ENCODE data around the gene ZNF385B. TPM values are rescaled to one million over a fixed set of nuclear protein-coding genes. Genes with fewer than 3 reads are reported as not detected.
"Not testable (repeated sequence)": the region's sequence is repeated elsewhere in the genome, so short reads cannot be mapped to it uniquely, and the experiment has no call there.

The ZNF385B gene
- total RNA-seq, 4 donors from 2014 or later = 1.6 to 7.4 (median 3.9) TPM; not detected in 1

DNA sequence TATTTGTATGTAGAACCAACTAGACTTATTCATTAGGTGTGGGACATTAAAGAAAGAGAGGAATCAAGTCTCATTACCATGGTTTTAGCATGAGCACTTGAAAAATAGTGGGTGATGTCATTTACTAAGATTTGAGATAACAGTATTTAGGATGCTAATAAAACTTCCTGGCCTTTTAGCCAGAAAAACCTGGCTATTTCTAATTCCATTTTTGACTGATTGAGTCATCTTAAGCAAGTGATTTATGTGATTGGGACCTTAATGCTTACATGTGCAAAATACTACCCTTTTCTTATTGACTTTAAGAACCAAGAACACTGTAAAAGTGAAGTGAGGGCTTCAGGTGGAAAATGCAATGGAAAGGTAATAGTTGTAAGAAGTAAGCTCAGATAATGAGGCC is 400.0 kb downstream of the ZNF385B start:
- Histone ChIP-seq H3K4me3 (no peak overlapping the region), H3K9me3 (no peaks in the 10 kb centered on the region), H3K27me3 (no peaks in the 10 kb centered on the region), H3K4me1 (no peaks in the 10 kb centered on the region), H3K27ac (no peak overlapping the region), H3K36me3 (no peaks in the 10 kb centered on the region)
- DNase-seq = no peak
- TF ChIP-seq, protein P1, sequence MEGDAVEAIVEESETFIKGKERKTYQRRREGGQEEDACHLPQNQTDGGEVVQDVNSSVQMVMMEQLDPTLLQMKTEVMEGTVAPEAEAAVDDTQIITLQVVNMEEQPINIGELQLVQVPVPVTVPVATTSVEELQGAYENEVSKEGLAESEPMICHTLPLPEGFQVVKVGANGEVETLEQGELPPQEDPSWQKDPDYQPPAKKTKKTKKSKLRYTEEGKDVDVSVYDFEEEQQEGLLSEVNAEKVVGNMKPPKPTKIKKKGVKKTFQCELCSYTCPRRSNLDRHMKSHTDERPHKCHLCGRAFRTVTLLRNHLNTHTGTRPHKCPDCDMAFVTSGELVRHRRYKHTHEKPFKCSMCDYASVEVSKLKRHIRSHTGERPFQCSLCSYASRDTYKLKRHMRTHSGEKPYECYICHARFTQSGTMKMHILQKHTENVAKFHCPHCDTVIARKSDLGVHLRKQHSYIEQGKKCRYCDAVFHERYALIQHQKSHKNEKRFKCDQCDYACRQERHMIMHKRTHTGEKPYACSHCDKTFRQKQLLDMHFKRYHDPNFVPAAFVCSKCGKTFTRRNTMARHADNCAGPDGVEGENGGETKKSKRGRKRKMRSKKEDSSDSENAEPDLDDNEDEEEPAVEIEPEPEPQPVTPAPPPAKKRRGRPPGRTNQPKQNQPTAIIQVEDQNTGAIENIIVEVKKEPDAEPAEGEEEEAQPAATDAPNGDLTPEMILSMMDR (IDR thresholded peaks at IDR 0.05) = no peak
- no peak for TF ChIP-seq POLR2A (IDR thresholded peaks at IDR 0.05)

DNA sequence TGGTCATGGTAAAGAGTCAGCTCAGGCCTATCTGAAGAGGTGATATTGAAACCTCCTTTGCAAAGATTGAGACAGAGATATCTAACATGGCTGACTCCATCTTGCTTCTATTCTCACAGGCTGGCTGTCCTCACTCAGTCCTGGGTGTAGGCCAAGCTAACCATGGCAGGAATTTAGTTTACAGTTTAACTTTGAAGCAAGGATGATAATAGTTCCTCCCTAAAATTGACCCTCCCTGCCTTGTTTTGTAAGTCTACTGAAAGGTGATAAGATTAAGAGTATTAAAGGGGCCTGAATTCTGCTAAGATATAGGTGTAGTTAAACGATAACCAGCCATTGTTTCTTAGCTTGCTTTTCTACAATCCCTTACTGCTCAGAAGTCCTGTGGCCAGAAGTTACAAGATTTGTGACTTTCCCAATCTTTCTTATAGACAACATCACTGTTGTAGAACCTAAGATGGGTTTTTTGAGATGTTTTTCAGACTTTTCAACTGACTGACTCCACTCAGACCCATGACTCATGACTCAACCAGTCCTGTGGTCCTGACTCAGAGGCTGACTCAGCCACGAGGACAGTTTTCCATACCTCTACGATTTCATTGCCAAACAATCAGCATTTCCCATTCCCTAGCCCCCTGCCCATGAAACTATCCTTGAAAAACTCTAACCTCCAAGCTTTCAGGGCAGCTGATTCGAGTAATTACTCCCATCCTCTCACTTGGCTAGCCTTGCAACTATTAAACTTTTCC is 401.1 kb downstream of the ZNF385B start:
- no peaks in the 10 kb centered on the region for H3K4me1 ChIP-seq
- H3K27ac ChIP-seq = no peak overlapping the region
- no peaks in the 10 kb centered on the region for H3K36me3 ChIP-seq
- H3K27me3 ChIP-seq = no peaks in the 10 kb centered on the region
- H3K9me3 ChIP-seq = no peaks in the 10 kb centered on the region
- peak in 1 of 3 donors; percentile 55 for DNase-seq
- H3K4me3 ChIP-seq = no peak overlapping the region
- no peak for TF ChIP-seq POLR2A (IDR thresholded peaks at IDR 0.05)
- TF ChIP-seq, protein P1 (IDR thresholded peaks at IDR 0.05) = no peak

DNA sequence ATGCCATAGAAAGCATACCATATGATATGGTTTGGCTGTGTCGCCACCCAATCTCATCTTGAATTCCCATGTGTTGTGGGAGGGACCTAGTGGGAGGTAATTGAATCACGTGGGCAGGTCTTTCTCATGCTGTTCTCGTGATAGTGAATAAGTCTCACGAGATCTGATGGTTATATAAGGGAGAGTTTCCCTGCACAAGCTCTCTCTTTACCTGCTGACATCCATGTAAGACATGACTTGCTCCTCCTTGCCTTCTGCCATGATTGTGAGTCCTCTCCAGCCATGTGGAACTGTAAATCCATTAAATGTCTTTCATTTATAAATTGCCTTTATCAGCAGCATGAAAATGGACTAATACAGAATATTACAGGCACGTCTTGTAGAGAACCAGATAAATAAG is 403.3 kb downstream of the ZNF385B start:
- not testable (repeated sequence) for H3K27ac ChIP-seq, H3K4me3 ChIP-seq, H3K27me3 ChIP-seq, DNase-seq, H3K36me3 ChIP-seq, H3K4me1 ChIP-seq, H3K9me3 ChIP-seq

DNA sequence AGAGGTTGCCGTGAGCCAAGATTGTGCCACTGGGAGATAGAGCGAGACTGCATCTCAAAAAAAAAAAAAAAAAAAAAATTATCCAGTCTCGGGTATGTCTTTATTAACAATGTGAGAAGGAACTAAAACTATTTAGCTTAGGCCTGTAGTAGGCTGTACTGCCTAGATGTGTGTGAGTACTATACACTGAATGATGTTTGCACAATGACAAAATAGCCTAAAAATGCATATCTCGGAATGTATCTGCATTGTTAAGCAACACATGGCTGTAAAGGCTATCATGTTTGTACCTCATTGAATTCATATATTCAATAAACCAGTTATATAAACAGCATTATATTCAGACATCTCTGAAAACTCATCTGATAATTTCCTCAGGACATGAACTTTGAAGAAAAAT is 405.6 kb downstream of the ZNF385B start:
- H3K36me3 ChIP-seq = no peaks in the 10 kb centered on the region
- H3K27me3 ChIP-seq = no peaks in the 10 kb centered on the region
- no peaks in the 10 kb centered on the region for H3K4me1 ChIP-seq
- DNase-seq = no peak
- H3K27ac ChIP-seq = no peak overlapping the region
- TF ChIP-seq, protein P1 (IDR thresholded peaks at IDR 0.05) = no peak
- no peak for TF ChIP-seq POLR2A (IDR thresholded peaks at IDR 0.05)
- H3K9me3 ChIP-seq = no peaks in the 10 kb centered on the region
- H3K4me3 ChIP-seq = no peak overlapping the region

DNA sequence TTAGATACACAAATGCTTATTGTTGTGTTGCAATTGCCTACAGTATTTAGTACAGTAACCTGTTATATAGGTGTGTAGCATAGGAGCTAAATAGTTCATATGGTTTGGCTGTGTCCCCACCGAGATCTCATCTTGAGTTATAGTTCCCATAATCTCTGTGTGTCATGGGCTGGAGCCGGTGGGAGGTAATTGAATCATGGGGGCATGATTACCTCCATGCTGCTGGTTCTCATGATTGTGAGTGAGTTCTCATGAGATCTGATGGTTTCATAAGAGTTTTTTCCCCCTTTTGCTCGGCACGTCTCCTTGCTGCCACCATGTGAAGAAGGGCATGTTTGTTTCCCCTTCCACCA is 406.3 kb downstream of the ZNF385B start:
- Histone ChIP-seq H3K27me3 (no peaks in the 10 kb centered on the region), H3K4me1 (no peaks in the 10 kb centered on the region), H3K9me3 (no peaks in the 10 kb centered on the region), H3K4me3 (no peak overlapping the region), H3K36me3 (no peaks in the 10 kb centered on the region), H3K27ac (no peak overlapping the region)
- no peak for DNase-seq
- TF ChIP-seq POLR2A (IDR thresholded peaks at IDR 0.05) = no peak

DNA sequence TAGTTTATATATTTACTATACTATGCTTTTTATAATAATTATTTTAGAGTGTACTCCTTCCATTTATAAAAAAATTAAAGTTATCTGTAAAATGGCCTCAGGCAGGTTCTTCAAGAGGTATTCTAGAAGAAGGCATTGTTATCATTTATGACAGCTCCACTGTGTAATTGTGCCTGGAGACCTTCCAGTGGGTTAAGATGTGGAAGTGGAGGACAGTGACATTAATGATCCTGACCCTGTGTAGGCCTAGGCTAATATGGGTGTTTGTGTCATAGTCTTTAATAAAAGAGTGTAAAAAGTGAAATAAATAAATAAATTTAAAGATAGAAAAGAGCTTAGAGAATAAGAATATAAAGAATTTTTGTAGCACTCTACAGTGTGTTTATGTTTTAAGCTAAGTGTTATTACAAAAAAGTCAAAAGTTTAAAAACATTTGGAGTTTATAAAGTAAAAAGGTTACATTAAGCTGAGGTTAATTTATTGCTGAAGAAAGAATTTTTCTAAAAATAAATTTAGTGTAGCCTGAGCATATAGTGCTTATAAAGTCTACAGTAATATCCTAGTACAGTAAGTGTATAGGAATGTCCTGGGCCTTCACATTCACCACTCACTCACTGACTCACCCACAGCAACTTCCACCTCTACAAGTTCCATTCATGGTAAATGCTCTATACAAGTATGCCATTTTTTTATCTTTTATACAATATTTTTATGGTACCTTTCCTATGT is 406.8 kb downstream of the ZNF385B start:
- no peak overlapping the region for H3K27ac ChIP-seq
- H3K4me3 ChIP-seq = no peak overlapping the region
- TF ChIP-seq, protein P1 (IDR thresholded peaks at IDR 0.05) = no peak
- no peak for TF ChIP-seq POLR2A (IDR thresholded peaks at IDR 0.05)
- no peaks in the 10 kb centered on the region for H3K27me3 ChIP-seq
- H3K9me3 ChIP-seq = no peaks in the 10 kb centered on the region
- DNase-seq = no peak
- H3K4me1 ChIP-seq = no peaks in the 10 kb centered on the region
- H3K36me3 ChIP-seq = no peaks in the 10 kb centered on the region

All from Peyer's patch (tissue), 4 donors.